Kidney (tissue), 14 donors: ENCODE results near the gene SLC25A43. TPM values are rescaled to one million over a fixed set of nuclear protein-coding genes. Genes with fewer than 3 reads are reported as not detected.

Experiments
- DNase-seq, 5 donors: peaks; one replicate each; pipeline ENCODE4 v3.0.0-alpha.2; 2013 to 2020
- FAIRE-seq: peaks from 2 replicates; lab custom pipeline; 2012; peaks lifted over from hg19 to GRCh38; lab: Jason Lieb, UNC
- H3K27ac ChIP-seq, 2 donors: one replicate each; pipeline ENCODE4 v1.7.0; 2013; ENCODE audit warnings: low read depth in 2 of 2, low read length in 2 of 2, inconsistent platforms in 1 of 2
- H3K27me3 ChIP-seq: one replicate; pipeline ENCODE4 v1.7.1; 2013; ENCODE audit warnings: low read length, inconsistent platforms; ENCODE audit not compliant: control insufficient read depth, insufficient read depth
- H3K36me3 ChIP-seq, 3 donors: one replicate each; pipeline versions ENCODE4 v1.7.0 to v1.7.1; 2013; ENCODE audit warnings: low read length in 3 of 3, control low read depth in 1 of 3, inconsistent platforms in 1 of 3; ENCODE audit not compliant: insufficient read depth in 3 of 3, control insufficient read depth in 2 of 3
- H3K4me1 ChIP-seq, 3 donors: one replicate each; pipeline versions ENCODE4 v1.7.0 to v1.7.1; 2013; ENCODE audit warnings: low read length in 3 of 3, inconsistent platforms in 1 of 3, low read depth in 1 of 3; ENCODE audit not compliant: control insufficient read depth in 2 of 3, insufficient read depth in 2 of 3
- H3K4me3 ChIP-seq, 3 donors: one replicate each; pipeline versions ENCODE4 v1.7.0 to v1.8.1; 2013; ENCODE audit warnings: low read length in 3 of 3, control low read depth in 1 of 3, inconsistent platforms in 1 of 3
- H3K9ac ChIP-seq, 3 donors: one replicate each; pipeline versions ENCODE4 v1.7.0 to v1.7.1; 2013; ENCODE audit warnings: low read length in 3 of 3, control low read depth in 1 of 3, inconsistent platforms in 1 of 3
- H3K9me3 ChIP-seq, 3 donors: one replicate each; pipeline versions ENCODE4 v1.7.0 to v1.7.1; 2013; ENCODE audit warnings: low read length in 3 of 3, control low read depth in 1 of 3, inconsistent platforms in 1 of 3; ENCODE audit not compliant: control insufficient read depth in 2 of 3, insufficient read depth in 1 of 3
- CTCF ChIP-seq: IDR thresholded peaks from 3 replicates; pipeline ENCODE4 v1.5.1; 2012; ENCODE audit warnings: mild to moderate bottlenecking, moderate library complexity, borderline replicate concordance; ENCODE audit not compliant: insufficient read depth; ENCODE audit errors: extremely low read depth
- intact Hi-C: fragments of 100-400 bp; cut with DNase I; formaldehyde crosslinking; loops from one replicate; pipeline ENCODE4 v1.11.1; 2022
- polyA plus RNA-seq: library from polyadenylated mRNA; stranded (reverse); fragments of 350-450 nt; fragmentation: Illumina TruSeq; extraction: RNeasy Lipid Tissue Mini Kit (QIAGEN cat#74804); gene quantifications from one replicate; pipeline ENCODE4 v1.2.3, GENCODE V29; 2014; ENCODE audit warnings: low read depth, low replicate concordance; ENCODE audit not compliant: insufficient read depth
- total RNA-seq: library from RNA; stranded (reverse); fragmentation: NEBNext Ultra II Directional; extraction: Animal tissue kit (Norgen Biotek cat#: 25700); gene quantifications from one replicate; pipeline ENCODE4 v1.2.1, GENCODE V29; 2021
- donor health status: control.
- donor health status: control.
- donor health status: control.
- donor health status: control.
- donor health status: control.
- donor health status: DM: yes; HTN: yes; CAD: no.
- donor health status: Normal renal cell carcinoma (clear cell type).

The SLC25A43 gene
- total and polyA plus RNA-seq, 2 donors from 2014 or later = 10.1 to 15.5 TPM

DNA sequence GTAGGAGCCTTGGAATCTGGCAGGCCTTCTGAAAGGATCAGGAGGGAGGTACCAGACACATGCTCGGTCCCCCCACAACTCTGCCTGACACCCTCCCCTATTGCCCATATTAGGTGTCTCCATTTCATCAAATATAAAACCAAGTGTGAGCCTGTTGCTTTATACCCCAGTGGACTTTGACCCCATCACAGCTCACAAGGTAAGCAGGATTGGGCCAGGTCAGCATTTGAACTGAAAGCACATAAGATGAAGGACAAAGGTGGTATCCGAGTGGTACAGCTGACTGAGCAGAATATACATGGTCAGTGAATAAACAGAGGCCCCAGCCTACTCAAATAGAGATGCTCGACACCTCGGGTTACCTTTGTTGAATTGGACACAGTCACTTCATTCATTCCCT, 20.0 kb downstream of the SLC25A43 start:
- Histone ChIP-seq H3K27ac (peak overlapping the region in 1 of 2 donors; percentile 34), H3K4me3 (no peak overlapping the region), H3K9me3 (no peaks in the 10 kb centered on the region), H3K36me3 (no peaks in the 10 kb centered on the region), H3K9ac (no peak overlapping the region), H3K27me3 (no peaks in the 10 kb centered on the region), H3K4me1 (peaks cover 0 to 3% (median 0%) of the 10 kb centered on the region in 3 donors)
- peak in 1 of 5 donors; percentile 43 for DNase-seq
- TF ChIP-seq CTCF = no peak
- FAIRE-seq = no peak
- intact Hi-C loops = no loop called here

DNA sequence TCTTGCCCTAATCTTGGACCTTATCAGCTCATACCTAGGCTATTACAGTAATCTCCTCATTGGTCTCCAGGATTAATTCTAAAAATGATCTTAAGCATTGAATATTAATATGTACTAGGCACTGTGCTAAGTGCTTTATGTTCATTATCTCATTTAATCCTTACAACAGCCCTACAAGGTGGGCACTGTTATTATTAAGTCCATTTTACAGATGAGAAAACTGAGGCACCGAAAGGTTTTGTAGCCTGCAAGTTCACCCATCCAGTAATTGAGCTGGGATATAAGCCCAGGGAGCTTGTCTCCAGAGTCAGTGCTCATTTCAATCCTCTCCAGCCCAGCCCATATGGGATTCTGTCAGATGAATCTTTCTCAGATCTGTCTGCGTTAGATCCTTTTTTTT, 20.8 kb downstream of the SLC25A43 start:
- TF ChIP-seq CTCF = no peak
- no peak for DNase-seq
- Histone ChIP-seq H3K4me3 (no peak overlapping the region), H3K27ac (no peak overlapping the region), H3K36me3 (no peaks in the 10 kb centered on the region), H3K27me3 (no peaks in the 10 kb centered on the region), H3K9ac (no peak overlapping the region), H3K9me3 (no peaks in the 10 kb centered on the region), H3K4me1 (peaks cover 0 to 3% (median 0%) of the 10 kb centered on the region in 3 donors)
- FAIRE-seq = no peak
- intact Hi-C loops = no loop called here

DNA sequence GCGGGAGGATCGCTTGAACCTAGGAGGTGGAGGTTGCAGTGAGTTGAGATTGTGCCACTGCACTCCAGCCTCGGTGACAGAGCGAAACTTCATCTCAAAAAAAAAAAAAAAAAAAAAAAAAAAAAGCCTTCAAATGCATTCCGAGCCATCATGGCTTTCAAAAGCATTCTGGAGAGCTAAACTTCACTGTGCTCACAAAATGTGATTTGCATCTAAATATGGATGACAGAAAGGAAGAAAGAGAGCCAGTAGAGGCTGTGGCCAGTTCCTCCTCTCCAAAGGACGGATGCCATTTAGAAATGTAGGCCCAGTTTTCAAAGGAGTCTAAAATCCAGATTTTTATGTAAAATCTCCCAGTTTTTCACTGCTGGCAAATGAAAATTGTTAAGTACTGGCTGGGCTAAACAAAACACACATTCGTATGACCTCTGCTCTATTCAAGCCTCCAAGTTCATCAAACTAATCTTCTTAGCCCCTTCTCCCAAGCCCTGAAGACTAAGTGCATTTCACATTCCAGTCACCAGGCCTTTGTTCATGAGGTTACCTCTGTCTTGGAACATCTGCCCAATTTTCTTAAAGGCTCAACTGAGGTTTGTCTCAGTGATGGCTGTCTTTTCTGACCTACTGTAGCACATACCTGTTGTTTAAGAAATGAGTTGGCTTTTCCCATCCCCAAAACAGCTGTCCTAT, 22.0 kb downstream of the SLC25A43 start:
- H3K27ac ChIP-seq = no peak overlapping the region
- no peaks in the 10 kb centered on the region for H3K36me3 ChIP-seq
- DNase-seq (no peak), FAIRE-seq (no peak)
- TF ChIP-seq CTCF = no peak
- intact Hi-C loops = no loop called here
- H3K4me1 ChIP-seq = peaks cover 0 to 3% (median 0%) of the 10 kb centered on the region in 3 donors
- H3K9me3 ChIP-seq = no peaks in the 10 kb centered on the region
- no peak overlapping the region for H3K4me3 ChIP-seq
- H3K27me3 ChIP-seq = no peaks in the 10 kb centered on the region
- no peak overlapping the region for H3K9ac ChIP-seq
